Stimulated activated CD8-positive, alpha-beta memory T cell treated with anti-CD3 and anti-CD28 coated beads, Interleukin-15, amount 100 ng/mL, for 1 hour (primary cell): Measurements from ENCODE around the gene DNM1.
"Not testable (repeated sequence)": the region's sequence is repeated elsewhere in the genome, so short reads cannot be mapped to it uniquely, and the experiment has no call there.

ENCODE experiments used
- DNase-seq: peaks from one replicate; pipeline ENCODE4 v3.0.0-alpha.2; 2020; ENCODE audit warnings: low read depth

DNM1 gene

DNA sequence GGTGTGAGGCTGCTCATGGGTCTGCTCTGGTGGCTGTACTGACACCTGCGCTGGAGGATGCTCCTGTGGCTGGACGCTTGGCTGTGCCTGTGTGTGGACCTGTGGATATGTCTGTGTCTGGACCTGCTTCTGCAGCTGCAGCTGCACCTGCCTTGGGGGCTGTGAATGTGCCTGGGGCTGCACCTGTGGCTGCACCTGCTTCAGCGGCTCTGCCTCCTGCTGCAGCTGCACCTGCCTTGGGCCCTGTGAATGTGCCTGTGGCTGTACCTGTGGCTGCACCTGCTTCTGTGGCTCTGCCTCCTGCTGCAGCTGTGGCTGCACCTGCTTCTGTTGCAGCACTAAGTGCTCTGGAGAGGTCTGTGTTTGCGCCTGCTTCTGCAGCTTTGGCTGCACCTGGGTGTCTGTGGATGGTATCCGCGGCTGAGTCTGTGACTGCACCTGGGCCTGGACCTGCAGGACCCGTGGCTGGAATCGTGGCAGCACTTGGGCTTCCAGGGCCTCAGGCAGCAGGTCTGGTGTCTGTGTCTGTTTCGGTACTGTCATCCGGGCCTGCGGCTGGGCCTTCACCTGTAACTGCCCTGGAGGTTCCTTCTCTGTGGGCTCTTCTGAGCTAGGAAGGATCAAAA is 24.3 kb upstream of the DNM1 start:
- no peak for DNase-seq

DNA sequence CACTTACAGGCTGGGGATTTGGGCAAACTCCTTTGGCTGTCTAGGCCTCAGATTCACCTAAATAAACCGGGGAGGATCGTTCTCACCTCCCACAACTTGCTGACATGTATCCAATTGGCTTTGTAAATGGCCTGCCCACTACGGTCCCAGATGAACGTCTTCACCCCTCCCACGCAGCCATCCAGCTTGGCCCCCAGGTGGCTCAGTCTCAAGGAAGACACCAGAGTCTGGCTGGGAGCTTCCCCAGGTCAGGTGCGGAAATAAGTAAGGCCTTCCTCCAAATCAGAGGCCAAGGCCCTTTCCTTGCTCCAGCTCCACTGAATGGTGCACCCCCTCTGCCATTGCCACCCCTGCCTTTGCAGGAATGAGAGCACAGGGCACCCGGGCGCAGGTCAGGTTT is 23.2 kb upstream of the DNM1 start:
- no peak for DNase-seq

DNA sequence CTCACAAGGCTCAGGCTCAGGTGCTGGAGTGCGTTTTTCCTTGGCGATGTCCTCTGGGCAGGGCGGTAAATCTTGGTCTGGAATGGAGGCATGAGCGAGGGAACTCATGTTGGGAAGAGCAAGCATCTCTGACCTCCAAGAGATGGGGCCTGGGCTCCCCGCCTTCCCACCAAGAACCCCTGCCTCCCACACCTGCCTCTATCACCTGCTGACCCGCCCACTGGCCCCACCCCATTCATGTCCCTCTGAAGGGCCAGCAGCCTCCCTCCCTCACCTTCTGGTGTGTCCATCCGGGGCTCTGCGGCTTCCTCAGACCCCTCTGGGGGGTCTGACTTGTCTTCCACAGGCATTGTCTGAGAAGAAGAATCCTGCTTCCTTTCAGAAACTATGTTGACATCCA is 22.7 kb upstream of the DNM1 start:
- no peak for DNase-seq

DNA sequence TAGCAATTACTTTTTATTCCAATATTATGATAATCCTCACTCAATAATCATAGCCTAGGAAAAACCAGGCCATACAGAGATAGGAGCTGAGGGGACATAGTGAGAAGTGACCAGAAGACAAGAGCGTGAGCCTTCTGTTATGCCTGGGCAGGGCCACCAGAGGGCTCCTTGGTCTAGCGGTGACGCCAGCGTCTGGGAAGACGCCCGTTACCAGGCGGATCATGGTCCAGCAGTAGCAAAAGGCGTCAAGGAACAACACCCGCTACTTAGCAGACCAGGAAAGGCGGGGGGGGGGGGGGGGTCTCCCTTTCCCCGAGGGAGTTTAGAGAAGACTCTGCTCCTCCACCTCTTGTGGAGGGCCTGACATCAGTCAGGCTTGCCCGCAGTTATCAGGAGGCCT is 21.7 kb upstream of the DNM1 start:
- not testable (repeated sequence) for DNase-seq

DNA sequence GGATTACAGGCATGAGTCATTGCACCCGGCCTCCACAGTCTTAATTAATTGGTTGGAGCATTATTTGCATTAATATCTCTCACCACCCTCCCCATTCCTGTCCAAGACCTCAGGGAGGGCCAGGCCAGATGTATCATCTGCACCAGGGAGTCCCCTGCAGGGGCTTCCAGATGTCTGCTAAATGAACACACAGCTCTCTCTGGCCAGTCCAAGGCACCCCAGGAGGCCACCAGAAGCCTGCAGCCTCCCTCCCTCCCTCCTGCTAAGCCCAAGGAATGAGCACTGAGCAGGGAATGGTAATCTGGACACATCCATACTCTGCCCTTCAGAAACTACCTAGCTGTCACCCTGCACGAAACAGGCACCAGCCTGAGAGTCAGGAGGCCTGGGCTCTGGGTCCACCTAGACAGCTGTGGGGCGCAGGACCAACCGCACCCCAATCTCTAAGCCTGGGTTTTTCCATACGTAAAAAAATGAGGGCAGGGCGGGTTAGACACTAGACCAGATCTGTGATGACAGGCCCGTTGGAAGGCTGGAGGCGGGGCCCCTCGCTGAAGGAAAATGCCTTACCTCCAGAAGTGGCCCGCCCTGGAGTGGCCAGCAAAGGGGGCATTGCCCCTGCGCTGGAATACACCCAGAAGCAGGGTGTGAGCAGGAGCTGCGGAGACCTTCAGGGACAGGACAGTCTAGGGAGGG is 20.1 kb upstream of the DNM1 start:
- DNase-seq = no peak

DNA sequence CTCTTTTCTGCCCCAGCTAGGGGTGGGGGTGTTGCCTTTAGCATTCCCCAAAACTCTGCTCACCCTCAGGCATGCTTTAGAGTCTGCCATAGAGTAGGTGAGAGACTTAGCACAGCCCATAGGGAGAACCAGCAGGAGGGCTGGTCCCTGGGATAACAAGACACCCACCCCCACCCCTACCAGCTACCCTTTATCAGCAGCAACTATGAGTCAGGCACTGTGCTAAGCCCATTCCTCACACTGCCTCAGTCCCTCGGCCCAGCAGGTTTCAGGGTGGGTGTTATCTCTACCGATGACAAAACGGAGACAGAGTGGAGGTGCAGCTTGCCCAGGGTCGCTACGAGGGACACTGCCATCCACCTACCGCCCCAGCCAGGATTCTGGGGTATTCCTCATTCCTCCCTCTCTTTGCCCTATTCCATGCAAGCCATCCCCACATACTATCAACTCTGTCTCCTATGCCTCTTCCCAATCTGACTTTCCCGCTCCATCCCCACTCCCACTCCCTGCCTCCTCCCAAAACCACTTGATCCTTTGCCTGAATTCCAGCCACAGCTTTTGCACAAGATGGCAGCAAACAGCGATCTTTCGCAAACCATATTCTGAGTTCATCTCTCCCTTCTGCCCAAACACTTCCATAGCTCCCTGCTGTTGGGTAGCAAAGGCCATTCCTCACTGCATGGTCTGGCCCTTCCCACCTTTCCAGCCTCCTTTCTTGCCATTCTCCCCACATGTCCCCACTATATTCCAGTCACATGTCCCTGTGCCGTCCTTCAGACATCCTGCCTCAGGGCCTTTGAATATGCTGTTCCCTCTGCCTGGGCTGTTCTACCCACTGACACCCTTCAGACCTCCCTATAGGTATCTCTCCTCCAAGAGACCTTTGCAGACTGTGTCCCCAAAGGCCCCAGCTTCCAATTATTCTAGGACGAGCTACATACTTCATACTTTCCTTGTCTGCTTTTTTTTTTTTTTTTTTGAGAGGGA is 16.9 kb upstream of the DNM1 start:
- no peak for DNase-seq

DNA sequence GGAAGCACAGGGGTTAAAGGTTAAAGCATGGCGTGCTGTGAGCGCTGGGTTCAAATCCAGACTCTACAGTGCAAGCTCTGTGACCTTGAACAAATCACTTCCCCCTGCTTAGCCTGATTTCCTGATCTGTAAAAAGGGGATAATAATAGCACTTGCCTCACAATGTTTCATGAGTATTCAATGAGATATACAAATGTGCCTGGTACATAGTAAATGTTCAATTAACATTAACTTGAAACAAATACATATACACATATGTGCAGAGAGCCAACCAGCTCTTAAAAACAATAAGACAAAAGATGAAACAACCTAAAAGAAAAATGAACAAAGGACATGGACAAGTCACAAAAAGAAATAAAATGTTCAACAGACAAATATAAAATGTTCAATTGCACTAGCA is 15.8 kb upstream of the DNM1 start:
- DNase-seq = no peak

DNA sequence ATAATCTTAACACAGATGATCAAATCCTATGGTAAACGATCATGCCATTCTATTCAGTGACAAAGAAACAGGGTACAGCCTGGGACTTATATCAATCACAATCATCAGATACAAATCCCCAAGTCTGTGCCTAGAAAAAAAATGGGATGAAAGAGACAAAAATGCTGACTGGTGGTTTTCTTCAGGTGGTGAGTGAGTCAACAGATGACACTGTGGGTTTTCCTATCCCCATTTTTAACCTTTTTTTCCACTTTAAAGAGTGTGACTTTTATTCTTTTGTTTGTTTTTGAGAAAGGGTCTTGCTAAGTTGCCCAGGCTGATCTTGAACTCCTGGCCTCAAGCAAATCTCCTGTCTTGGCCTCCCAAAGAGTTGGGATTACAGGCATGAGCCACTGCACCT is 15.0 kb upstream of the DNM1 start:
- no peak for DNase-seq

DNA sequence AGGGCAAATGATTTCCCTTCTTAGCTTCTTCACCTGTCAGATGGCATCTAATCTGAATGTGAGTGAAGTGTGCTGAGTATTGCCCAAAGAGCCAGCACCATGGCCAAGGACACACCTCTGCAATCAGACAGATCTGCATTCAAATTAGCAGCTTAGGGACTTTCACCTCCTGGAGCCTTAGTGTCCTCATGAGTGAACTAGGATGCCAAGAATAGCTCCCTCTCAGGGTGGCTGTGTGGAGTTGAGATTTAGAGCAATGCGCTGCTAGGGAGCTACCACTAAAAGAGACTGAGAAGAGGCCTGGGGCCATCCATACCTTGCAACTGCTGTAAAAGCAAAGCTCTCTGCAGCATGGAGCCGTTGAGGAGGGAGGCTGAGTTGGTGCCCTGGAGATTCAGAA is 13.2 kb upstream of the DNM1 start:
- DNase-seq = no peak

DNA sequence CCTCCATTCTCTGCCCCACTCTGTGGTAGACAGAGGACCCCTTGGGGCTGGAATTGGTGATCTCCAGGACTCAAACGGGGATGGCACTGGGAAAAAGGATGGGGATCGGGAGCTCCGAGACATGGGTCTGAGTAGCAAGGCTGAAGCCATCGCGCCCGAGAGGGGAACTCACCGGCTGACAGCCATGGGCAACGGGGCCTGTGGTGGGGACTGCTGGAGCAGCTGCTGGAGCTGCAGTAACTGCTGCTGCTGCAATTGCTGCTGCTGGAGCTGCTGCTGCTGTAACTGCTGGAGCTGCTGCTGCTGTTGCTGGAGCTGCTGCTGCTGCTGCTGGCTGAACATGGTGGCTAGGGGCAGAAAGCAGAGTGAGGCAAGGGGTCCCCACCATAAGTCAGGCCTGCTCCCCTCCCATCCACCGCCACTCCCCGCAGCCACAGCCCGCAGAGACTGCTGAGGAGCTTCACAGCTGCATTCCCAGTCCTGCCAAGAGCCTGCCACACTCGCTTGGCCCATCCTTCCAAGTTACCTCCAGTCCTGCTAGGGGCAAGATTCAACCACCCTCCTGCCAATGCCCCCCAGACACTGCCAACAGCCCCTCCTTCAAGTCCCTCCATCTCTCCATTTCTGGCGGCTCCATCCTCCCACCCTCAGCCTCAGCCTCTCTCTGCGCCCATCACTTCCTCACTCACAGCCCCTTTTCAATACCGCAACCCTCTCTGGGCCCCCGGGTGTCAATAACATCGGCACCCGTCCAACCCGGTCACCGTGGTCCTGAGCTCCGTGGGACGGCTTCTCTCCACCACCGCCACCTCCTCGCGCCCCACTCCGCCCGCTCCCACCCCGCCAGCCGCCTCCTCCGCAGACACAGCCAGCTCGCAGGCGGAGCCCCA is 12.4 kb upstream of the DNM1 start:
- DNase-seq = no peak

DNA sequence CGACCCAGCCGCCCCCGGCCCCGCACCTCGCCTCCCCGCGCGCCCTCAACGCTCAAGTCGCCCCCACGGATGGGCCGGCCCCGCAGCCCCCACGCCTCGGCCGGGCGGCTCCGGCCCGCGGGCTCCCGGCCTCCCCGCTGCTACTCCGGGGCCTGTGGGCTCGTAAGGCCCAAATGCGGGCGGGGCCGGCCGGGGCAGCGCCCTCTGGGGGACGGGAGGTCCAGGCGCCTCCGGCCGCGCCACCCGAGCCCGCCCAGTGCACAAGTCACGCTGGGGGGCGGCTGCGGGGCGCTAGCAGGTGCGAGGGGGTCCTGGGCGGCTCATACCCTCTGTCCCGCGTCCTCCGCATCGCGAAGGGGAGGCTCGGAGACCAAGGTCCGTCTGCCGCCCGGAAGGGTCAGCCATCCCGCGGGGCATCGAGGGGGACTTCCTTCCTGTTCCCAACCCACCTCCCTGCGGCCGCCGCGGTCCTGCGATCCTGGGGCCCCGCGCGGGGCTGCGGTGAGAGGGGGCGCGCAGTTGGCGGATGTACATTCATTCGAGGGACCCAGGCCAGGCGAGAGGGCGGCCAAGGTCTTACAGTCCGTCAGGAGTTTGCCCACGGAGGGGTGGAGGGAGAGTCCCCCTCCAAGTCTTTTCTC is 11.7 kb upstream of the DNM1 start, which contains the start of gene CIZ1:
CIZ1 (minus strand) TSS at position 167 of the 641 bp plus-strand sequence. CDS start 715 bp downstream, outside the sequence.
- peak; percentile 49 for DNase-seq

DNA sequence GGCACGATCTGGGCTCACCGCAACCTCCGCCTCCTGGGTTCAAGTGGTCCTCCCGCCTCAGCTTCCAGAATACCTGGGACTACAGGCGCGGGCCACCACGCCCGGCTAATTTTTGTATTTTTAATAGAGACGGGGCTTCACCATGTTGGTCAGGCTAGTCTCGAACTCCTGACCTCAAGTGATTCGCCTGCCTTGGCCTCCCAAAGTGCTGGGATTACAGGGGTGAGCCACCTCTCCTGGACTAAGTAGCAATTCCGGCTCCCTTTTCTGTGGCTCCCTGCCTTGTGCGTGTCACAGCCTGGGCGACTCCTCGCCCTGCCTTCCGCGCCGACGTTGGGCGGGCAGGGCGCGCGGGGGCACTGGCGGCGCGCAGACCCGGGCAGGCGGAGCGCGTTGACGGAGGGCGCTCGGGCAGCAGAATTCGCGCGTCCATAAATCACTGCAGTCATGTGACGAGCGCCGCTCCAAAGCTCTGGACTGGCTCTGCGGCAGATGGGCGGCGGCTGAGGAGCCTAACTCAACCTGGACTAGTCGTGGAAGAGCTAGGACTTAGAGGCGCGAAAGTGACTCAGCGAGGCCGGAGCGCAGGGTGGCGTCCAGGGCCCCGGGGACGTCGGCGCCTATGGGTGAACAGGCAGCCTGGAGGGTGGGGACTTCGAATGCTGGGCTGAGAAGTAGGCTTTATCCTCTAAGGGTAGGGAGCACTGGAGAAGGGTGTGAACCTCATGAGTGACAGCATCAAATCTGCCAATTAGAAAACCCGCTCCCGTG is 10.4 kb upstream of the DNM1 start:
- no peak for DNase-seq

DNA sequence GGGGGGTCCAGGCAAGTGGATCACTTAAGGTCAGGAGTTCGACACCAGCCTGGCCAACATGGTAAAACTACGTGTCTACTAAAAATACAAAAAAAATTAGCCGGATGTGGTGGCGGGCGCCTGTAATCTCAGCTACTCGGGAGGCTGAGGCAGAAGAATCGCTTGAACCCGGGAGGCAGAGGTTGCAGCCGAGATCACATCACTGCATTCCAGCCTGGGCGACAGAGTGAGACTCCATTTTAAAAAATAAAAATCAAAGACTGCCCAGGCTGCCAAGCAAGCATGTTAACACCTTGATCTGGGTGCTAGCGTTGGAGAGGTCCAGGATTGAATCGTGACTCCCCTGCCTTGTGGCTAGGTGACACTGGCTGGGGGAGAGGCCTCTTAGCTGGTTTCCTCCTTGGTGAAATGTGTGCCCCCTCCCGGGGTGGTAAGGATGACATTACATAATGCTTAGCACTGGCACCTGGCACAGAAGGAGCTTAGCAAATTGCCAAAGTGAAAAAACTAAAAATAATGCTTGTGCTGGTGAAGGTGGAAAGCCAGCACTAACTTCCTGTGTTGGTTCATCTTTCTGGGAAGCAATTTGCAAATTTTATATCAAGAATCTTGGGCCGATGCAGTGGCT is 9.6 kb upstream of the DNM1 start:
- no peak for DNase-seq

DNA sequence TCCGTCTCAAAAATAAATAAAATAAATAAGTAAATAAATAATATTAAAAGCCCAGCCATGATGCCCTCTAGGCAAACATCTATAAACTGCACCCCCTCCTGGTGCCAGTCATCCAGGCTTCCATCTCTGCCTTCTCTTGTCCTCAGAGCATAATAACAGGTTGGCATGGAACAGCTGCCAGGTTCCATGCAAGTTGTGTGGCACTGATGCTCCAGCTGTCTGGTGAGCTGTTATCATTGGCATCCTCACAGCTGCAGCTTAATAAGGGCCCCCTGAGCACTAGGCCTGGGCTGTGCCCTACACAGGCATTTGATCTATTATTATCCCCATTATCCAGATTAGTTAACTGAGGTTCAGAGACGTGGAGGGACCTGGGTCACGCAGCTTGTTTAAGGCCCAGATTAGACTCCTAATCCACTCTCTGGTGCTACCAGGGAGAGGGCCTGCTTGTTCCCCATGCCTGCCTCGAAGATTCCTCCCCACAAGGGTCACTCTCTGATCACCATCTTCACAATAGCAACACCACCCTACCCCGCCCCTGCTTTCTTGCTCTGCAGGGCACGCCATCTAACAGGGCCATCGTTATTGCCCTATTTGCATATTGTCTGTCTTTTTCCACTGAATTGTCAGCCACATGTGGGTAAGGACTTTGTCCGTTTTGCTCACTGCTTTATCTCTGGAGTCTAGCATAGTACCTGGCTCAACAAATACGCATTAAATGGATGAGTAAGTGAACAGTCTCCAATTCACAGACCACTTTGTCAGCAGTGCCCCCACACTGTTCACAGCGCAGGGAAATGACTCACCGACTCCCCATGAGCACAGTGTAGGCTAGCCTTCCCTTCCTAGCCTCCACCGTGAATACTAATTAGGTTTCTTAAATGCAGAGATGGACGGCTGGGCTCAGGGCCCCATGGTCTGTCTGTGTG is 1.5 kb upstream of the DNM1 start:
- no peak for DNase-seq

DNA sequence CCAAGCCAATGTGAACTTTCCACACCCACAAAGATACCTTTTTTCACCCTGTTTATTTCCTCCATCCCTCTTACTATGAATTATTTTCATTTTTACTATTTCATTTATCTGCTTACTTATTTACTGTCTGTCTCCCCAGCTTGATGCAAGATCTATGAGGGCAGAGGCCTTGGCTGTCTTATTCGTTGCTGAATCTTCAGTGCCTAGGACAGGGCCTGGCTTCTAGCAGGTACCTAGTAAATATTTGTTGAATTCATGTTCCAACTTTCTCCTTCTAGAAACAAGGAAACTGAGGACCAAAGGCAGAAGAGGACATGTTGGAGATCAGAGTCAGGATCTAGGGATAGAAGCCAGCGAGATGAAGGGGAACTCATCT is 543 bp upstream of the DNM1 start:
- no peak for DNase-seq

DNA sequence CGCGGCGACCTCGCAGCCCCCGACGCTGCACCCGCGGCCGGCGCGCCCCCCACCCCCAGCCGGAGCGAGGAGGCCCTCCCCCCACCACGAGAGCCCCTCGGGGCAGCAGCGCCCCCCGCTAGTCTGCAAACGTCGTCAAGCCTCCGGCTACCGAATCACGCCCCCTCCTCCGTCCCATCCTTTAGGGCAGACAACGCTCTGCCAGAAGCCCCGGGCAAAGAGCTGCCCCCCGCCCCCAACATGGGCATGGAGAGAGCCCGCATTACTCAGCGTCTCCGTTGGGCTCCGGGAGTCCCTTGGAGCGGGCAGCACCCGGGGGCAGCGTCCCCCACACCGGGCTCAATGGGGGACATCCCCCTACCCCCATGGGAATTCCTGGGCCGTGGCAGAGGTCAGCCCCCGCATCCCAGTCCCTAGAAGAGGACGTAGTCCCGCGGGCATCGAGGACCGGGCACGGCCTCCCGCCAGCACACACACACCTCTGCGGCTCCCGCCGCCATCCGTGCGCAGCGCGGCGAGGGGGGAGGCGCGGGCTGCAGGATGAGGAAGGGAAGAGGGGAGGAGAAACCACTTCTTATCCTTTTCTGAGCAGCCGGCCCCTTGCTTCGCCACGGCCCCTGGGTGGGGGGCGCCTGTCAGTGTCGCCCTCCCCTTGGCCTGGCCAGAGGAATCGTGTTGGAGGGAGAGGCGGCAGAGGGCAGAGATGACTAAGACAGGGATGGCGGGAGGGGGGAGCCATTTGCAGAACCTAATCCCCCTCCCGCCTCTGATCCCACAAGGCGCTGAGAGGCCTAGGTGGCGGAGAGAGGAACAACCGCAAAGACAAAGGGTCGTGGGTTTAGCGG is 750 bp downstream of the DNM1 start:
- DNase-seq = no peak

DNA sequence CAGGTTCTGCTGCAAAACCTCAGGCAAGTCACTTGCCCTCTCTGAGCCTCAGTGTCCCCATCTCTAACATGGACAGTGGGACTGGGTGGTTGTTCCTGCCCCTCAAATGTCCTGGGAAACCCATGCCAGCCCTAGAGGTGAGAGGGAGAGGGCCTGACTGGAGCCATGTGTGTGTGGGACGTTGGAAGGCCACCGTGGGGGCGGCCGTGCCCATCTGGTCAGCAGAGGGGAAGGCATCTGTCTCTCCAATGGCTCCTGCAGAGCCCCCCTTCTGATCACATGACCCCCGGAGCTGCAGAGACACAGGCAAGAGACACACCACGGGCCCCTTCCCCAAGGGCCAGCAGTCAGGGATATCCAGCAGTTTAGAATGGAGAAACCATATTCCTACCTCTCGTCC is 1.7 kb downstream of the DNM1 start:
- no peak for DNase-seq
